CD4-positive, alpha-beta T cell treated with Interferon gamma for 1 hour (primary cell): Measurements from ENCODE around the gene SCUBE3.

Source experiments
- DNase-seq: peaks from one replicate; pipeline ENCODE4 v3.0.0-alpha.2; 2020

Gene SCUBE3

GRCh38 chr6:35181933-35182612 is 31.7 kb upstream of the SCUBE3 start:
- no peak for DNase-seq

- no peak for DNase-seq
Observed at GRCh38 chr6:35183281-35183680, 30.5 kb upstream of the SCUBE3 start.

DNA sequence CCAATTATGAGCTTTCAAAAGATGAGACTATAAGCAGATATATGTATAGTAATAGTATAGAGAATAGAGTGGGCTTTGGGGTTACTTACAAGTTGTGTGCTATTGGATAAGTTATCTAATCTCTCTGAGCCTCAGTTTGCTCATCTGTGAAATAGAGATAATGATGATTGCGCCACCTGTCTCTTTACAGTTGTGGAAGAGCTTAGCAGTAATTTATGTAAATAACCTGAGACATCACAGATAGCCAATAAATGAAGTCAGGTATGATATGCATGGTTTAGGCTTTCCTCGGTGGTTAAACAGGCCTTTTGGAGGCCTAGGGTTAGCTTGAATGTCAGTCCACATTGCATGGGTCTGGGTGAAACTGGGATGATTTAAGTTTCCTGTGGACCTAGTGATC is 29.8 kb upstream of the SCUBE3 start:
- no peak for DNase-seq

GRCh38 chr6:35184580-35185301 is 29.0 kb upstream of the SCUBE3 start:
- DNase-seq, result no peak

DNA sequence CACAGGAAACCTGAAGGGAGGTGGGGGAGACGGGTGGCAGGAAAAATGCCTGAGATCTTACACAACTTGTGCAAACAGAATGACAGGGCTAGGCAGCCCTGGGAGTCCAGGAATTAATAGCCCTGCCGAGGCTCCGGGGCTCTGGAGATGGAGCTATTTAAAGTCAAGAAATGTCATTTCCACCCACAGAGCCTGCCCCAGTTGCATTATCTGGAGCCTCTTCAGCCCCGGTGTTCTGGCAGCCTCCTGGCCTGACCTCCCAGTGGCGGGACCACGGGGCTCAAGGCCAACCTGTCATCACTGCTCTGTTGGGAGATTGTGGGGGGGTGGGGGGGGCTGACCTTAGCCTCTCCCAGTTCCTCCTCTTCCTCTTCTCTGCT is 28.5 kb upstream of the SCUBE3 start:
- no peak for DNase-seq

GRCh38 chr6:35185971-35186370 is 27.8 kb upstream of the SCUBE3 start:
- DNase-seq, result no peak

GRCh38 chr6:35186571-35186970 is 27.2 kb upstream of the SCUBE3 start:
- DNase-seq, result no peak

GRCh38 chr6:35188886-35189285 is 24.9 kb upstream of the SCUBE3 start:
- DNase-seq, result no peak

DNA sequence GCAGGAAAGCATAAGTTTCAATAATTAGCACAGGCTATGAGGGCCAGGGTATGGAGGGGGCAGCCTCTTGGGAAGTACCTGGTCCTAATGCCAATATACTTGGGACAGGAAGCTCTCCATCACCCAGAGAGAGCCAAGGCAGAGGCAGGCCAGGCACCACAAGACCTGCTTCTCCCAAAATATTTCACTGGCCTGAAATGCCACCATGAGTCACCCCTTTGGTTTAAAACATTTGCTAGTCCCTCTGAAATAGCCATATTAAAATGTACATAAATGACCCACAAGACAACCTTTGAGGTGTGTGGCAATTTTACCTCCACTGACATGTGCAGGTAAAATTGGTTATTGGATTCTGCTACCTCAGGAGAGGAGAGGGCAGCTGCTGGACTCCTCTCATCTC is 23.4 kb upstream of the SCUBE3 start:
- DNase-seq, result no peak

- peak; percentile 22 for DNase-seq
Observed at GRCh38 chr6:35191889-35192288, 21.9 kb upstream of the SCUBE3 start.

- no peak for DNase-seq
Observed at GRCh38 chr6:35192301-35192860, 21.4 kb upstream of the SCUBE3 start.

DNA sequence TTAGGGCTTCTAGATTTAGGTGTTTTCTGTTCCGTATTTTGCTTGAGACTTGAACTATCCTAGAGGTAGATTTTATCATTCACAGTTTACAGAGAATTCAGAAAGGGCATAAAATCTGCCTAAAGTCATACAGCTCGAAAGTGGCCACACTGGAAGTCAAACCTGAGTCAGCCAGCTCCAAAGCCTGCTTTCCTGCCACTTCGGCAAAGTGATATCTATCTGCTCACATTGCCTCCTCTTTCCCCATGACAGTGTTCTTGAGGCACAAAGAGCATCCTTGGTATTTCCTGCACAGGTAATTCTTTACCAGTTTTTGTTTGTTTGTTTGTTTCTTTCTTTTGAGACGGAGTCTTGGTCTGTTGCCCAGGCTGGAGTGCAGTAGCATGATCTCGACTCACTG is 19.4 kb upstream of the SCUBE3 start:
- DNase-seq, result no peak

- no peak for DNase-seq
Observed at GRCh38 chr6:35195120-35195780, 18.5 kb upstream of the SCUBE3 start.

DNA sequence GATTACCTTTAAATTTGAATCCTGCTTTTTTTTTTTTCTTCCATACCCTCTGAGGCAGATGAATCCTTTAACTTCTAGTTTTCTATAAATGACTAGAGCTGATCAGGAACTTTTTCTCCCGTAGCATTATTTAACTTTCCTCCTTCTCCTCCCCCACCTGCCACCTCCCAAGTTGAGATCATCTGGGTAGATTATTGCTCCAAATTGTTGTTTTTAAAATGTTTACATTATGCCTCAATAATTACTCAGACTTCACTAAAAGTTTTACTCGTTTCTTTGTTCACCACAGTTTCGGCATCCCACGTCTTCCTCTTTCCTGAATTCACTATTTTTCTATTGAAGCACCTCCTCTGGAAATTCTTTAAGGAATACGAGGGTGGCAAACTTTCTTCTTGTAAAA is 16.6 kb upstream of the SCUBE3 start:
- DNase-seq, result no peak

DNA sequence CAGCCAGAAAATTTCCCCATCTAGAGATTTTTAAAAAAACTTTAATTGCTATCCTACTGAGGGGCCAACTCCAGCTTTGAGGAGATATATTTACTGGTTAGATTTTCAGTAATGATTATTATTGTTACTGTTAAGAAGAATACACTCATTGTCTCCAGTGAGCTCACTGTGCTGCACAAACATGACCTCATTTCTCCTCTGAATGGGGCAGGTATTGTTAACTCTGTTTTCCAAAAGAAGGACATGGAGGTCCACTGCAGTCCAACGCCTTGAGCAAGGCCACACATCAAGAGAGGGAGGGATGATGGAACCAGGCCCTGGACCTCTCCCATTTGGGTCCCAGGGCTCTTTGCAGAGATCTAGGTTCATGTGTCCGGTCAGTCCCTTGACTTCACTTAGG is 13.9 kb upstream of the SCUBE3 start:
- no peak for DNase-seq

- DNase-seq, result no peak
Observed at GRCh38 chr6:35202066-35202546, 11.7 kb upstream of the SCUBE3 start.

- no peak for DNase-seq
Observed at GRCh38 chr6:35203152-35203670, 10.5 kb upstream of the SCUBE3 start.

- DNase-seq, result no peak
Observed at GRCh38 chr6:35203680-35204079, 10.1 kb upstream of the SCUBE3 start.

- DNase-seq, result no peak
Observed at GRCh38 chr6:35206346-35206745, 7.4 kb upstream of the SCUBE3 start.

DNA sequence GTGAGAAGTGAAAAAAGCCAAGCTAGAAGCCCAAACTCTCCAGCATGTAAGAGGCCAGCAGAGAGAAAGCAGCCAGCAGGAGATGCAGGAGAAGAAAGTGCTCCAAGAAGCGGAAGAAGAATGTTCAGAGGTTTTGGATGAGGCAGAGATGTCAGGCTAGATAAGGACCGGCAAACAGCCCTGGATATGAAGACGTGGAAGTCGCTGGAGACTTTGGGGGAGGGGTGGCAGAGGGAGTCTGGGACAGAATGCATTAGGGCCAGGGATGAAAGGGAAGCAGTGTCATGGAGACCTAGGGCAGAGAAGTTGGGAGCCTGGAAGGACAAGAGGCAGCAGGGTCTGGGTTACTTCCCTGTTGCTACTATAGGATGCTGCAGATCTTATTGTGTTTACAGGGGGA is 5.3 kb upstream of the SCUBE3 start:
- no peak for DNase-seq

GRCh38 chr6:35209081-35209480 is 4.7 kb upstream of the SCUBE3 start:
- no peak for DNase-seq

- no peak for DNase-seq
Observed at GRCh38 chr6:35209622-35210247, 4.0 kb upstream of the SCUBE3 start.

GRCh38 chr6:35213298-35213791 is 411 bp upstream of the SCUBE3 start:
- DNase-seq, result no peak
